ENCODE data around the gene RALGPS1.

DNA sequence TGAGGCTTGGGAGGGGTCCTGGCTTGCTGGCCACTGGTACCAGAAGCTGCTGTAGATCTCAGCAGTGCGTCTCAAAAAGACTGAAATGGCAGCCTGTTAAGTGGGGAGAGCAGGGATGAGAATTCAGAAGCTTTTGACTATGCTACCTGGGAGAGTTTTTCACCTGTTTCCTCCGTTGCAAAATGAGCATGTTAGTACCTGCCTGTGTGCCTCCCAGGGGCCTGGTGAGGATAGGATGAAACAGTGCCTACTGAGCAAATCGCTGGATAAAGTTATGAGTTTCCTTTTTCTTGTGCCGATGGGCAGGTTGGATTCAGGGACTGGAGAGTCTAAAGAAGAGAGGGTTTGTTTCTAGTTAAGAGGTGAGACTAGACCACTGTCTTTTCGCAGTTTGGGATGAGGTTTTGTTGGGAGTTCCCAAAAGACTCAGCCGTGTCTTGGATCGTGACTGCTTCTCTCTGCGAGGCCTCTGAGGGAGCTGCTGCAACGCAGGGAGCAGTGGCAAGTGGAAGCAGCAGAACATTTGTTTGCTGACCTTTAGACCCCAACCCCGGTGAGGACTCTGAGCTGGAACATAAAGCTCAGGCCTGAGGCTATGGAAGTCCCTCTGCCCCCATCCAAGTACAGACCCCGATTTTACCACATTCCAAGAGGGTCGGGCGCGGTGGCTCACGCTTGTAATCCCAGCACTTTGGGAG is 1.4 kb downstream of the RALGPS1 start:
- TF ChIP-seq, protein P1, sequence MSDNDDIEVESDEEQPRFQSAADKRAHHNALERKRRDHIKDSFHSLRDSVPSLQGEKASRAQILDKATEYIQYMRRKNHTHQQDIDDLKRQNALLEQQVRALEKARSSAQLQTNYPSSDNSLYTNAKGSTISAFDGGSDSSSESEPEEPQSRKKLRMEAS (IDR thresholded peaks at IDR 0.05; ENCODE audit: low read depth, low read length) = no peak
- TF ChIP-seq, protein P2, sequence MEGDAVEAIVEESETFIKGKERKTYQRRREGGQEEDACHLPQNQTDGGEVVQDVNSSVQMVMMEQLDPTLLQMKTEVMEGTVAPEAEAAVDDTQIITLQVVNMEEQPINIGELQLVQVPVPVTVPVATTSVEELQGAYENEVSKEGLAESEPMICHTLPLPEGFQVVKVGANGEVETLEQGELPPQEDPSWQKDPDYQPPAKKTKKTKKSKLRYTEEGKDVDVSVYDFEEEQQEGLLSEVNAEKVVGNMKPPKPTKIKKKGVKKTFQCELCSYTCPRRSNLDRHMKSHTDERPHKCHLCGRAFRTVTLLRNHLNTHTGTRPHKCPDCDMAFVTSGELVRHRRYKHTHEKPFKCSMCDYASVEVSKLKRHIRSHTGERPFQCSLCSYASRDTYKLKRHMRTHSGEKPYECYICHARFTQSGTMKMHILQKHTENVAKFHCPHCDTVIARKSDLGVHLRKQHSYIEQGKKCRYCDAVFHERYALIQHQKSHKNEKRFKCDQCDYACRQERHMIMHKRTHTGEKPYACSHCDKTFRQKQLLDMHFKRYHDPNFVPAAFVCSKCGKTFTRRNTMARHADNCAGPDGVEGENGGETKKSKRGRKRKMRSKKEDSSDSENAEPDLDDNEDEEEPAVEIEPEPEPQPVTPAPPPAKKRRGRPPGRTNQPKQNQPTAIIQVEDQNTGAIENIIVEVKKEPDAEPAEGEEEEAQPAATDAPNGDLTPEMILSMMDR (IDR thresholded peaks at IDR 0.05; ENCODE audit: low read depth, low read length) = no peak
- TF ChIP-seq POLR2A (IDR thresholded peaks at IDR 0.05; ENCODE audit: extremely low read depth, insufficient read length) (no peak), MYC (IDR thresholded peaks at IDR 0.05; ENCODE audit: low read depth, low read length) (no peak)
